Suprapubic skin (tissue), 4 donors: Measurements from ENCODE around the gene NUDT1. TPM values are rescaled to one million over a fixed set of nuclear protein-coding genes. Genes with fewer than 3 reads are reported as not detected.

Source experiments
- DNase-seq, 2 donors: peaks; one replicate each; pipeline ENCODE4 v3.0.0-alpha.2; 2019; ENCODE audit warnings: low spot score in 2 of 2
- H3K27ac ChIP-seq: fragments of 200-600 bp; sonication (generic); one replicate; pipeline ENCODE4 v1.5.1; 2019
- H3K27me3 ChIP-seq: fragments of 200-600 bp; sonication (generic); one replicate; pipeline ENCODE4 v1.5.1; 2019
- H3K36me3 ChIP-seq: fragments of 200-600 bp; sonication (generic); one replicate; pipeline ENCODE4 v1.5.1; 2019
- H3K4me1 ChIP-seq: fragments of 200-600 bp; sonication (generic); one replicate; pipeline ENCODE4 v1.5.1; 2019
- H3K4me3 ChIP-seq: fragments of 200-600 bp; sonication (generic); one replicate; pipeline ENCODE4 v1.5.1; 2019; ENCODE audit warnings: mild to moderate bottlenecking
- H3K9me3 ChIP-seq: fragments of 200-600 bp; sonication (generic); one replicate; pipeline ENCODE4 v1.5.1; 2019
- EP300 ChIP-seq: sonication (generic); formaldehyde crosslinking; IDR thresholded peaks from one replicate; pipeline ENCODE4 v1.6.1; 2017; ENCODE audit warnings: antibody characterized with exemption
- POLR2A ChIP-seq, 2 donors: fragments of 450-650 bp; IDR thresholded peaks; one replicate each; pipeline ENCODE4 v1.6.1; 2017; ENCODE audit warnings: antibody characterized with exemption in 2 of 2, mild to moderate bottlenecking in 2 of 2, moderate library complexity in 2 of 2
- POLR2AphosphoS5 ChIP-seq, 3 donors: sonication (generic); formaldehyde crosslinking; IDR thresholded peaks; one replicate each; pipeline ENCODE4 v1.6.1; 2017; ENCODE audit warnings: antibody characterized with exemption in 3 of 3
- WGBS: methylation state at CpG from one replicate; pipeline ENCODE4 v1.1.5; 2018; 5-methylcytosine and 5-hydroxymethylcytosine counted together
- total RNA-seq, 4 donors: library from RNA; depleted of rRNA; stranded (reverse); fragments of >200 nt; gene quantifications; one replicate each; pipeline ENCODE4 v1.1.0, GENCODE V29; 2016
- TF ChIP-seq, protein P1 (sequence below), 2 donors: fragments of 200-600 bp in 1 of 2; fragments of 450-650 bp in 1 of 2; sonication (generic) in 1 of 2; IDR thresholded peaks; one replicate each; pipeline ENCODE4 v1.5.1; 2016 to 2019; ENCODE audit warnings: antibody characterized with exemption in 2 of 2, mild to moderate bottlenecking in 1 of 2, moderate library complexity in 1 of 2

The NUDT1 gene
- total RNA-seq, 4 donors from 2014 or later: 24.1 to 39.4 (median 28.3) TPM

DNA sequence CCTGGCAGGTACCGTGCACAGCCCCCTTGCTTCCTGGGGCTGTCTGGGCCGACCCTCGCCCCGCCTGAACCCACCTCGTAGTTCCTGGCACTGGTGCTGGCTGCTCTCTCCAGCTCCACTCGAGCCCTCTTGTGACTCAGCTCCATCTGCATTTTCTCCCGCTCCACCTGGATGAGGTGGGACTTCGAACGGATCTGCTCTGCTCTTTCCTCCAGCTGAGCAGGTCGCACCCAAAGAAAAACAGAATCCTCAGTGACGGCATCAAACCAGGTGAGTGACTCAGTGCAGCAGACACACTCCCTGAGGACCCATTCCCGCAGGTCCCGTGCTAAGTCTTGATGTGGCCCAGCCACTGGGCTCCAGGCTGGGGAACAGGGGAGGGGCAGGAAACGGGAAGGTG is 16.7 kb upstream of the NUDT1 start:
- Histone ChIP-seq H3K27me3 (no peaks in the 10 kb centered on the region), H3K9me3 (no peaks in the 10 kb centered on the region), H3K4me1 (peaks cover 10% of the 10 kb centered on the region), H3K27ac (peak overlapping the region; percentile 61), H3K4me3 (no peak overlapping the region), H3K36me3 (peaks cover 39% of the 10 kb centered on the region)
- TF ChIP-seq POLR2AphosphoS5 (IDR thresholded peaks at IDR 0.05) (no peak), POLR2A (IDR thresholded peaks at IDR 0.05) (no peak), EP300 (no peak)
- TF ChIP-seq, protein P1, sequence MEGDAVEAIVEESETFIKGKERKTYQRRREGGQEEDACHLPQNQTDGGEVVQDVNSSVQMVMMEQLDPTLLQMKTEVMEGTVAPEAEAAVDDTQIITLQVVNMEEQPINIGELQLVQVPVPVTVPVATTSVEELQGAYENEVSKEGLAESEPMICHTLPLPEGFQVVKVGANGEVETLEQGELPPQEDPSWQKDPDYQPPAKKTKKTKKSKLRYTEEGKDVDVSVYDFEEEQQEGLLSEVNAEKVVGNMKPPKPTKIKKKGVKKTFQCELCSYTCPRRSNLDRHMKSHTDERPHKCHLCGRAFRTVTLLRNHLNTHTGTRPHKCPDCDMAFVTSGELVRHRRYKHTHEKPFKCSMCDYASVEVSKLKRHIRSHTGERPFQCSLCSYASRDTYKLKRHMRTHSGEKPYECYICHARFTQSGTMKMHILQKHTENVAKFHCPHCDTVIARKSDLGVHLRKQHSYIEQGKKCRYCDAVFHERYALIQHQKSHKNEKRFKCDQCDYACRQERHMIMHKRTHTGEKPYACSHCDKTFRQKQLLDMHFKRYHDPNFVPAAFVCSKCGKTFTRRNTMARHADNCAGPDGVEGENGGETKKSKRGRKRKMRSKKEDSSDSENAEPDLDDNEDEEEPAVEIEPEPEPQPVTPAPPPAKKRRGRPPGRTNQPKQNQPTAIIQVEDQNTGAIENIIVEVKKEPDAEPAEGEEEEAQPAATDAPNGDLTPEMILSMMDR (IDR thresholded peaks at IDR 0.05): no peak
- DNase-seq: no peak
- 63% methylated on average over 14 of the region's 14 CpGs for WGBS

DNA sequence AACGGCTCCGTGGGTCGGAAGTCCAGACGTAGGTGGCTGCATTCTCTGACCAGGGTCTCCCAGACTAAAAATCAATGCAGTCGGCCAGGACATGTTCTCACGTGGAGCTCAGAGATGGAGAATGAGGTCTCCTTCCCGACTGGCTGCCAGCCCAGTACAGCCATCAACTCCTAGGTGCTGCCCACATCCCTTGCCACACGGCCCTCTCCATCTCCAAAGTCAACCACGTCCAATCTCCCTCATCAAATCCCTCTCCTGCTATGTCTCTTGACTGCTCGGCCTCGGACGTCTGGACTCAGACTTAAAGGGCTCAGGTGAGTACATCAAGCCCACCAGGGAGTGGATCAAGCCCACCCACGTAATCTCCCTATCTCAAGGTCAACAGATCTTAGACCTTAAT is 16.2 kb upstream of the NUDT1 start:
- H3K27me3 ChIP-seq: no peaks in the 10 kb centered on the region
- peaks cover 11% of the 10 kb centered on the region for H3K4me1 ChIP-seq
- 94% methylated on average over 13 of the region's 13 CpGs for WGBS
- H3K36me3 ChIP-seq: peaks cover 34% of the 10 kb centered on the region
- H3K9me3 ChIP-seq: no peaks in the 10 kb centered on the region
- peak overlapping the region; percentile 61 for H3K27ac ChIP-seq
- no peak for DNase-seq
- no peak for TF ChIP-seq EP300
- no peak for TF ChIP-seq POLR2AphosphoS5 (IDR thresholded peaks at IDR 0.05)
- no peak for TF ChIP-seq POLR2A (IDR thresholded peaks at IDR 0.05)
- TF ChIP-seq, protein P1 (IDR thresholded peaks at IDR 0.05): no peak
- no peak overlapping the region for H3K4me3 ChIP-seq

DNA sequence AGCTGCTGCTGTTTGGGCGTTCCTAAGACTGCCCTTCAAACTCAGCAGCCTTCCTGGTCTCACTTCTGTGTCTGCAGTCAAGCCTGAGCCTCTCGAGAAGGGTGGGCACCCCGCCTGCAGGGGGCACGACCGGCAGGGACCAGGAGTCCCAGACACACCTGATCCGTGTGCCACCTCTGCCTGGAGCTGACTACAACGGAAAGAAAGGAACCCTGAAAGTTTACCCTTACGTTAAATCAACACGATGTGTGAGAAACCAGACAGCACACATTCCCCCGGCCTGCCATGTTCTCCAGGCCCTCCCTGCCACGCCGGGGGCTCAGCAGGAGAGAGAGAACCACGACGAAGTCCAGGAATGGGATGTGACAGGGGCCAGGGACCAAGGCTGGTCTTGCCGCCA is 14.3 kb upstream of the NUDT1 start:
- TF ChIP-seq, protein P1 (IDR thresholded peaks at IDR 0.05): no peak
- TF ChIP-seq POLR2A (IDR thresholded peaks at IDR 0.05) (no peak), EP300 (no peak), POLR2AphosphoS5 (IDR thresholded peaks at IDR 0.05) (no peak)
- H3K27ac ChIP-seq: no peak overlapping the region
- H3K4me3 ChIP-seq: no peak overlapping the region
- no peaks in the 10 kb centered on the region for H3K9me3 ChIP-seq
- H3K27me3 ChIP-seq: no peaks in the 10 kb centered on the region
- DNase-seq: no peak
- WGBS: 90% methylated on average over 15 of the region's 15 CpGs
- peaks cover 24% of the 10 kb centered on the region for H3K4me1 ChIP-seq
- peaks cover 17% of the 10 kb centered on the region for H3K36me3 ChIP-seq

DNA sequence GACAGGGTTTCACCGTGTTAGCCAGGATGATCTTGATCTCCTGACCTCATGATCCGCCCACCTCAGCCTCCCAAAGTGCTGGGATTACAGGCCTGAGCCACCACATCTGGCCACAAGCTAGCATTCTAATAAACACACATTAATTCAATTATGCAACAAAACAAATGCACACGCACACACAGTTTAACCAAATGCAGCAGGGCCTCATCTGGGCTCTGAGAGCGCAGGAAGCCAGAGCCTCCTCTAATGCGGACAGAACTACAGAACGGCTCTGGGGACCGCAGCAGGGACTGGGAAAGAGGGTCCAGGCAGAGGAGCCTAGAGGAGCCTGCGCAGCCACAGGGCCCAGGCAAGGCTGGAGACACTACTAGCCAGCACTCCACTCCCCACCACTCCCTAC is 13.1 kb upstream of the NUDT1 start:
- H3K27ac ChIP-seq: no peak overlapping the region
- H3K27me3 ChIP-seq: no peaks in the 10 kb centered on the region
- H3K4me1 ChIP-seq: peaks cover 27% of the 10 kb centered on the region
- H3K9me3 ChIP-seq: no peaks in the 10 kb centered on the region
- no peak for DNase-seq
- TF ChIP-seq EP300 (no peak), POLR2A (IDR thresholded peaks at IDR 0.05) (no peak), POLR2AphosphoS5 (IDR thresholded peaks at IDR 0.05) (no peak)
- TF ChIP-seq, protein P1 (IDR thresholded peaks at IDR 0.05): no peak
- no peak overlapping the region for H3K4me3 ChIP-seq
- peaks cover 8% of the 10 kb centered on the region for H3K36me3 ChIP-seq
- 72% methylated on average over 8 of the region's 8 CpGs for WGBS

DNA sequence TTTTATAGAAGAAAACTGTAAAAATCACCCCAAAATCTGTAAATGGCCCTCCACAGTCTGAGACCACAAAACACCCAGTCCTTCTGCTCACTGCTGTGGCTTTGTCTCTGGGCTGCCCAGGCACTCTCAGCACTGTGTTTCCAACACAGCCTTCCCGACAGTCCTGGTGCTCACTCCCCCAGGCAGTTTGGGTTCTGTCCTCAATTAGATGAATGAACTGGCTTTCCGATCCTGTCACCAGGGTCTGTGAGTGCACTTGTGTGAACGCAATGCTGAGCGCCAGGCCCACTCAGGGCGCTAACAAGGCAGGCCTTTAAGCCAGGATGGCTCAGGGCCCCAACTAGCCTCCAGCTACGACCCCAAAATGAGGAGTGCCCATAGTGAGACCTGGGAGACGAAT is 12.6 kb upstream of the NUDT1 start:
- no peaks in the 10 kb centered on the region for H3K27me3 ChIP-seq
- H3K9me3 ChIP-seq: no peaks in the 10 kb centered on the region
- H3K4me1 ChIP-seq: peaks cover 22% of the 10 kb centered on the region
- 60% methylated on average over 3 of the region's 7 CpGs for WGBS
- H3K27ac ChIP-seq: no peak overlapping the region
- H3K36me3 ChIP-seq: peaks cover 9% of the 10 kb centered on the region
- DNase-seq: no peak
- no peak overlapping the region for H3K4me3 ChIP-seq
- TF ChIP-seq EP300: no peak
- no peak for TF ChIP-seq POLR2A (IDR thresholded peaks at IDR 0.05)
- TF ChIP-seq POLR2AphosphoS5 (IDR thresholded peaks at IDR 0.05): no peak
- TF ChIP-seq, protein P1 (IDR thresholded peaks at IDR 0.05): no peak
